NB4 (cell line): ENCODE measurements around the gene DOCK3.

ENCODE experiments used
- POLR2A ChIP-seq: IDR thresholded peaks from 2 replicates; pipeline ENCODE4 v1.6.1; 2011; ENCODE audit warnings: mild to moderate bottlenecking; ENCODE audit not compliant: insufficient read length; ENCODE audit errors: extremely low read depth
- TF ChIP-seq, protein P1 (sequence below): IDR thresholded peaks from one replicate; pipeline ENCODE4 v1.5.1; 2012; ENCODE audit warnings: low read depth, low read length

DNA sequence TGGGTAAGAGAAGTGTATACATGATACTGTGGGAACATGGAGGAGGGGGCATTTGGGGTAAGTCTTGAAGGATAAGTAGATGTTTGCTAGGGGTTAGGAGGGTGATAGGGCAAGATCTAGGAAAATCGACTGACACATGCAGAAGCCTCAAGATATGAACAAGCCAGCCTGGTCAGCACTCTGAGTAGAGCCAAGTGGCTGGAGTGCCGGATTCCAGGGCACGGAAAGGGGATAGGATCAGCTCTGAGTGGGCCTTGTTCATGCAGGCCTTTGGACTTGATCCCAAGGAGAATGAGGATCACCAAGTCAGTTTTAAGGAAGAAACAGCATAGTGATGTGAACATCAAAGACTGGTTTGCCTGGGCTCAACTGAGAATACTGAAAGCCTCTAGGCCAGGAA is 686.1 kb downstream of the DOCK3 start:
- TF ChIP-seq, protein P1, sequence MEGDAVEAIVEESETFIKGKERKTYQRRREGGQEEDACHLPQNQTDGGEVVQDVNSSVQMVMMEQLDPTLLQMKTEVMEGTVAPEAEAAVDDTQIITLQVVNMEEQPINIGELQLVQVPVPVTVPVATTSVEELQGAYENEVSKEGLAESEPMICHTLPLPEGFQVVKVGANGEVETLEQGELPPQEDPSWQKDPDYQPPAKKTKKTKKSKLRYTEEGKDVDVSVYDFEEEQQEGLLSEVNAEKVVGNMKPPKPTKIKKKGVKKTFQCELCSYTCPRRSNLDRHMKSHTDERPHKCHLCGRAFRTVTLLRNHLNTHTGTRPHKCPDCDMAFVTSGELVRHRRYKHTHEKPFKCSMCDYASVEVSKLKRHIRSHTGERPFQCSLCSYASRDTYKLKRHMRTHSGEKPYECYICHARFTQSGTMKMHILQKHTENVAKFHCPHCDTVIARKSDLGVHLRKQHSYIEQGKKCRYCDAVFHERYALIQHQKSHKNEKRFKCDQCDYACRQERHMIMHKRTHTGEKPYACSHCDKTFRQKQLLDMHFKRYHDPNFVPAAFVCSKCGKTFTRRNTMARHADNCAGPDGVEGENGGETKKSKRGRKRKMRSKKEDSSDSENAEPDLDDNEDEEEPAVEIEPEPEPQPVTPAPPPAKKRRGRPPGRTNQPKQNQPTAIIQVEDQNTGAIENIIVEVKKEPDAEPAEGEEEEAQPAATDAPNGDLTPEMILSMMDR: no peak
- TF ChIP-seq POLR2A: no peak
